Breast epithelium (tissue), 4 donors: Measurements from ENCODE around the gene C1orf50. TPM values are rescaled to one million over a fixed set of nuclear protein-coding genes. Genes with fewer than 3 reads are reported as not detected.
A peak's percentile ranks its signal among the peaks of the same experiment; 100 is the strongest.

Source experiments
- DNase-seq, 2 donors: peaks; one replicate each; pipeline ENCODE4 v3.0.0-alpha.2; 2019; ENCODE audit warnings: low spot score in 2 of 2
- H3K27ac ChIP-seq, 2 donors: fragments of 200-600 bp; sonication (generic) in 1 of 2; one replicate each; pipeline ENCODE4 v1.5.1; 2016 to 2019; ENCODE audit warnings: mild to moderate bottlenecking in 1 of 2
- H3K27me3 ChIP-seq, 2 donors: fragments of 200-600 bp; sonication (generic) in 1 of 2; one replicate each; pipeline versions ENCODE4 v1.5.1 to v1.6.0; 2017 to 2019; ENCODE audit warnings: control low read depth in 1 of 2, mild to moderate bottlenecking in 1 of 2
- H3K36me3 ChIP-seq: fragments of 200-600 bp; one replicate; pipeline ENCODE4 v1.5.1; 2019
- H3K4me1 ChIP-seq, 2 donors: fragments of 200-600 bp; sonication (generic); one replicate each; pipeline ENCODE4 v1.5.1; 2016 to 2019; ENCODE audit warnings: control low read depth in 1 of 2
- H3K4me3 ChIP-seq, 3 donors: fragments of 200-600 bp; sonication (generic); 1 replicate in 2 of 3; 2 replicates in 1 of 3; pipeline ENCODE4 v1.5.1; 2016 to 2019; ENCODE audit warnings: mild to moderate bottlenecking in 3 of 3, moderate library complexity in 2 of 3
- H3K9me3 ChIP-seq, 2 donors: fragments of 200-600 bp; sonication (generic) in 1 of 2; one replicate each; pipeline ENCODE4 v1.5.1; 2016 to 2019; ENCODE audit warnings: control low read depth in 1 of 2
- POLR2A ChIP-seq: fragments of 450-650 bp; IDR thresholded peaks from one replicate; pipeline ENCODE4 v1.6.1; 2016; ENCODE audit warnings: antibody characterized with exemption, mild to moderate bottlenecking, moderate library complexity
- POLR2AphosphoS5 ChIP-seq, 3 donors: sonication (generic); formaldehyde crosslinking; IDR thresholded peaks; one replicate each; pipeline ENCODE4 v1.6.1; 2017; ENCODE audit warnings: antibody characterized with exemption in 3 of 3
- intact Hi-C: fragments of 100-400 bp; cut with DNase I; formaldehyde crosslinking; loops from one replicate; pipeline ENCODE4 v1.15.1; 2023; ENCODE audit warnings: low total_unique reads
- total RNA-seq, 3 donors: library from RNA; depleted of rRNA; stranded (reverse); fragments of >200 nt; gene quantifications; one replicate each; pipeline ENCODE4 v1.1.0, GENCODE V29; 2016
- TF ChIP-seq, protein P1 (sequence below), 3 donors: fragments of 450-650 bp; IDR thresholded peaks; one replicate each; pipeline ENCODE4 v1.5.1; 2016 to 2017; ENCODE audit warnings: antibody characterized with exemption in 3 of 3, mild to moderate bottlenecking in 3 of 3, moderate library complexity in 3 of 3

C1orf50 gene
- total RNA-seq, 3 donors from 2014 or later = 5.2 to 10.8 (median 6.7) TPM

GRCh38 chr1:42777852-42778251 lies 10.8 kb downstream of the C1orf50 start:
- Histone ChIP-seq H3K4me1 (no peaks in the 10 kb centered on the region), H3K9me3 (no peaks in the 10 kb centered on the region), H3K27me3 (no peaks in the 10 kb centered on the region), H3K27ac (no peak overlapping the region), H3K4me3 (no peak overlapping the region), H3K36me3 (peaks cover 4% of the 10 kb centered on the region)
- intact Hi-C loops = no loop called here
- no peak for DNase-seq
- no peak for TF ChIP-seq POLR2AphosphoS5 (IDR thresholded peaks at IDR 0.05)
- TF ChIP-seq, protein P1, sequence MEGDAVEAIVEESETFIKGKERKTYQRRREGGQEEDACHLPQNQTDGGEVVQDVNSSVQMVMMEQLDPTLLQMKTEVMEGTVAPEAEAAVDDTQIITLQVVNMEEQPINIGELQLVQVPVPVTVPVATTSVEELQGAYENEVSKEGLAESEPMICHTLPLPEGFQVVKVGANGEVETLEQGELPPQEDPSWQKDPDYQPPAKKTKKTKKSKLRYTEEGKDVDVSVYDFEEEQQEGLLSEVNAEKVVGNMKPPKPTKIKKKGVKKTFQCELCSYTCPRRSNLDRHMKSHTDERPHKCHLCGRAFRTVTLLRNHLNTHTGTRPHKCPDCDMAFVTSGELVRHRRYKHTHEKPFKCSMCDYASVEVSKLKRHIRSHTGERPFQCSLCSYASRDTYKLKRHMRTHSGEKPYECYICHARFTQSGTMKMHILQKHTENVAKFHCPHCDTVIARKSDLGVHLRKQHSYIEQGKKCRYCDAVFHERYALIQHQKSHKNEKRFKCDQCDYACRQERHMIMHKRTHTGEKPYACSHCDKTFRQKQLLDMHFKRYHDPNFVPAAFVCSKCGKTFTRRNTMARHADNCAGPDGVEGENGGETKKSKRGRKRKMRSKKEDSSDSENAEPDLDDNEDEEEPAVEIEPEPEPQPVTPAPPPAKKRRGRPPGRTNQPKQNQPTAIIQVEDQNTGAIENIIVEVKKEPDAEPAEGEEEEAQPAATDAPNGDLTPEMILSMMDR (IDR thresholded peaks at IDR 0.05) = peak in 2 of 3 donors; percentile 16 to 41

GRCh38 chr1:42779725-42780124 lies 12.7 kb downstream of the C1orf50 start:
- H3K4me1 ChIP-seq = no peaks in the 10 kb centered on the region
- no peak overlapping the region for H3K27ac ChIP-seq
- no peak overlapping the region for H3K4me3 ChIP-seq
- peaks cover 4% of the 10 kb centered on the region for H3K36me3 ChIP-seq
- no peak for DNase-seq
- no peaks in the 10 kb centered on the region for H3K27me3 ChIP-seq
- TF ChIP-seq POLR2A (no peak), POLR2AphosphoS5 (IDR thresholded peaks at IDR 0.05) (no peak)
- TF ChIP-seq, protein P1 (IDR thresholded peaks at IDR 0.05) = no peak
- no peaks in the 10 kb centered on the region for H3K9me3 ChIP-seq
- intact Hi-C loops = no loop called here

- Histone ChIP-seq H3K9me3 (no peaks in the 10 kb centered on the region), H3K4me3 (no peak overlapping the region), H3K27ac (no peak overlapping the region), H3K36me3 (peaks cover 4% of the 10 kb centered on the region), H3K27me3 (no peaks in the 10 kb centered on the region), H3K4me1 (no peaks in the 10 kb centered on the region)
- intact Hi-C loops = no loop called here
- DNase-seq = no peak
- no peak for TF ChIP-seq POLR2AphosphoS5 (IDR thresholded peaks at IDR 0.05)
- TF ChIP-seq, protein P1 (IDR thresholded peaks at IDR 0.05) = no peak
- TF ChIP-seq POLR2A = no peak
Observed at GRCh38 chr1:42780176-42780575, 13.1 kb downstream of the C1orf50 start.

GRCh38 chr1:42783092-42783491 lies 16.0 kb downstream of the C1orf50 start:
- Histone ChIP-seq H3K4me3 (no peak overlapping the region), H3K27me3 (no peaks in the 10 kb centered on the region), H3K27ac (no peak overlapping the region), H3K36me3 (no peaks in the 10 kb centered on the region), H3K9me3 (no peaks in the 10 kb centered on the region), H3K4me1 (no peaks in the 10 kb centered on the region)
- TF ChIP-seq POLR2AphosphoS5 (IDR thresholded peaks at IDR 0.05) (no peak), POLR2A (no peak)
- TF ChIP-seq, protein P1 (IDR thresholded peaks at IDR 0.05) = no peak
- DNase-seq = no peak
- intact Hi-C loops = no loop called here

DNA sequence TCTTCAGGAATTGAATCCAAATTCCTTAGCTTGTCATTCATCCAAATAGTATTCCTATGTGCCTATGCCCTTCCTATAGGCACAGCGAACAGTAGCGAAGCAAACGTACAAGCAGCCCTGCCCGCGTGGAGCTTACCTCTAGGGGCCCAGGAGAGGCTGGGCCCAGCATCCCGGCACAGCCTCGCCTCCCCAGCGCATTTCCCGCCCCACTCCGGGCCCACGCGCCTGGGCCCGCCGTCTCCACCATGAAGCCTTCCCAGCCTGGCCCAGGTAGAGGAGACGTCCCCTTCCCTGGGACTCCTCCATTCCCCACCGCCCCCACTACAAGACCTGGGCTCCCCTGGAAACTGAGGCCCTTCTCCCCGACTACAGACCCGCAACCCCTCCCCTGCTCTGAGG lies 17.5 kb downstream of the C1orf50 start:
- Histone ChIP-seq H3K27ac (no peak overlapping the region), H3K36me3 (no peaks in the 10 kb centered on the region), H3K27me3 (no peaks in the 10 kb centered on the region), H3K9me3 (no peaks in the 10 kb centered on the region), H3K4me3 (peak overlapping the region; percentile 36 to 74 (median 52)), H3K4me1 (no peaks in the 10 kb centered on the region)
- DNase-seq = no peak
- intact Hi-C loops = no loop called here
- TF ChIP-seq POLR2A (no peak), POLR2AphosphoS5 (IDR thresholded peaks at IDR 0.05) (no peak)
- TF ChIP-seq, protein P1 (IDR thresholded peaks at IDR 0.05) = no peak
